AG09319 (cell line): ENCODE results near the gene EMILIN3.

Source experiments
- DNase-seq: peaks from one replicate; pipeline ENCODE4 v3.0.0-alpha.2; 2010; ENCODE audit warnings: low read depth; ENCODE audit errors: extremely low read depth
- TF ChIP-seq, protein P1 (sequence below): IDR thresholded peaks from 2 replicates; pipeline ENCODE4 v1.5.1; 2011; ENCODE audit warnings: low read depth, mild to moderate bottlenecking, inconsistent platforms, low read length, moderate library complexity

EMILIN3 gene

DNA sequence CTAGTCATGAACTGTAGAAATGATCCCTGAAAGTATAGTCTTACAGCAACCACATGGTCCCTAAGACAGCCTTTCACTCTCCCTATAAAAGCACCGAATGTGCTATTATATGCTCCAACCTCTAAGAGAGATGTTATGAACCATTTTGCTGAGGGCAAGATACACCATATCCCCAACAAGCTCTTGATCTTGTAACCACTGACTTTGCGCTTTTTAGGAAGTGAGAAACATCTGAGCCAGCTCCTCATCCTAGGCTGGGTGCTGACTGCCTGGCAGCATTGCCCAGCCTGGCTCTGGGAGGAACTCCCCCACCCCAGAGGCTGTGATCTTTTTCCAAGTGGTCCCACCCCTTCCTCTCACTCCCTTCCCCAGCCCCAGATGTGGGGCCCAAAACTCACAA lies 3.1 kb upstream of the EMILIN3 start:
- TF ChIP-seq, protein P1, sequence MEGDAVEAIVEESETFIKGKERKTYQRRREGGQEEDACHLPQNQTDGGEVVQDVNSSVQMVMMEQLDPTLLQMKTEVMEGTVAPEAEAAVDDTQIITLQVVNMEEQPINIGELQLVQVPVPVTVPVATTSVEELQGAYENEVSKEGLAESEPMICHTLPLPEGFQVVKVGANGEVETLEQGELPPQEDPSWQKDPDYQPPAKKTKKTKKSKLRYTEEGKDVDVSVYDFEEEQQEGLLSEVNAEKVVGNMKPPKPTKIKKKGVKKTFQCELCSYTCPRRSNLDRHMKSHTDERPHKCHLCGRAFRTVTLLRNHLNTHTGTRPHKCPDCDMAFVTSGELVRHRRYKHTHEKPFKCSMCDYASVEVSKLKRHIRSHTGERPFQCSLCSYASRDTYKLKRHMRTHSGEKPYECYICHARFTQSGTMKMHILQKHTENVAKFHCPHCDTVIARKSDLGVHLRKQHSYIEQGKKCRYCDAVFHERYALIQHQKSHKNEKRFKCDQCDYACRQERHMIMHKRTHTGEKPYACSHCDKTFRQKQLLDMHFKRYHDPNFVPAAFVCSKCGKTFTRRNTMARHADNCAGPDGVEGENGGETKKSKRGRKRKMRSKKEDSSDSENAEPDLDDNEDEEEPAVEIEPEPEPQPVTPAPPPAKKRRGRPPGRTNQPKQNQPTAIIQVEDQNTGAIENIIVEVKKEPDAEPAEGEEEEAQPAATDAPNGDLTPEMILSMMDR, result no peak
- no peak for DNase-seq

DNA sequence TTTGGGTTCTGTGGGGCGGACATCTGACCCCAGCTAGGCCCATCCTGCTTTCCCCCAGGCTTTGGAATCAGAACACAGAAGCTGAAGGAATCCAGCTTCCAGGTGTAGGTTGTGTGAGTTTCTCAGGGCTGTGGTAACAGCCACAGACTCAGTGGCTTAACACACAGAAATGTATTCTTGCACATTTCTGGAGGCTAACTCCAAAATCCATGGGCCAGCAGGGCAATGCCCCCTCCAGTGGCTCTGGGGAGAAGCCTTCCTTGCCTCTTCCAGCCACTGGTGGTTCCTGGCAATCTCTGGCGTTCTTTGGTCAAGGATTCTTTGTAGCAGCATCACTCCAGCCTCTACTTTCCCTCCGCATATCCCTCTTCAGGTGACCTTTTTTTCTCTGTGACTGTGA lies 1.3 kb upstream of the EMILIN3 start:
- TF ChIP-seq, protein P1, result no peak
- no peak for DNase-seq

DNA sequence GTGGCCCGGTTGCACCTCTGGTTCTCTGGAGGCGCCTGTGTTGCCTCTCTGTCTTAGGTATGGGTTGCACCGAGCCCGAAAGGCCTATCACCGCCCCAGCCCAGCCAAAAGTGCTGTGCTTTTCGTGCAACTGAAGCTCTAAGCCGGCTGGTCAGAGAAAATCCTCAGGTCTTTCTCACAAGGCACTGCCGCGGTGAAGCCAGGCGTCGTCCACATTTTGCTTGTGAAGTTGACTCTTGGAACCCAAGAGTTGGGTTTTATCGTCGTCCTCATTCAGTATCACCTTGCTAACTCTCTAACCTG lies 726 bp upstream of the EMILIN3 start:
- no peak for DNase-seq
- TF ChIP-seq, protein P1, result no peak

DNA sequence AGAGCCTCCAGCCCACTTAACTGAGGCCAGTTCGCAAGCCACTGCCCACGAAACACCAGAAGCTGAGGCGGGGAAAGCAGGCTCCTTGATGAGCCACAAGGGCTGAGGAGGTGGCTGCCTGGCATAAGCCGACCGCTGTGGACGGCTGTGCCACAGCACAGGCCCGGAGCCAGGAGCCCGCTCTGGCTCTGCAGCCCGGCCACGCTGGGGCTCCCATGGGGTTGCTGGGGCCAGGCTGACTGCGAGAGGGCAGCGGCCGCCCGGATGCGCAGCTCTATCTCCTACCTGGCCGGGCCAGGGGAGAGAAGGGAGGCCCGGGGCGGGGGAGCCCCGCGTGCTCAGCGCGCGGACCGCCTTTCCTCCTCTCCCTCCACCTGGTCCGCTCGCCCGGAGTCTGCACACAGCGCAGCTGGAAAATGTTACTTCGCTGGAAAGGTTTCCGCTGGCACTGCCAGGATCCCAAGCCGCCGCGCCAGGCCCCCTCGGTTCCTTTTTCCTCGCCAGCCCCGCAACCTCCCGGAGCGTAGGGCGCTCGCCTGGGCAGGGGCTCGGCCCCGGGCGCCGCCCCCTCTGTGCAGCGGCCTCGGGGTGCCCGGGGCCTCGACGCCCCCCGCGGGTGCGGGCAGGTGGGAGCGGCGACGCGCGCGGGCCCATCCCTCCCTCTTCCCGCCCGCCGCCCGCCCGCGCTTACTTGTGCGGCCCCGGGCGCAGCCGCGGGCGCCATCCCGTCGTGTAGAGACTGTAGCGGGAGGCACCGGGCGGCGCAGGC lies 657 bp downstream of the EMILIN3 start:
- DNase-seq, result no peak
- TF ChIP-seq, protein P1, result no peak

DNA sequence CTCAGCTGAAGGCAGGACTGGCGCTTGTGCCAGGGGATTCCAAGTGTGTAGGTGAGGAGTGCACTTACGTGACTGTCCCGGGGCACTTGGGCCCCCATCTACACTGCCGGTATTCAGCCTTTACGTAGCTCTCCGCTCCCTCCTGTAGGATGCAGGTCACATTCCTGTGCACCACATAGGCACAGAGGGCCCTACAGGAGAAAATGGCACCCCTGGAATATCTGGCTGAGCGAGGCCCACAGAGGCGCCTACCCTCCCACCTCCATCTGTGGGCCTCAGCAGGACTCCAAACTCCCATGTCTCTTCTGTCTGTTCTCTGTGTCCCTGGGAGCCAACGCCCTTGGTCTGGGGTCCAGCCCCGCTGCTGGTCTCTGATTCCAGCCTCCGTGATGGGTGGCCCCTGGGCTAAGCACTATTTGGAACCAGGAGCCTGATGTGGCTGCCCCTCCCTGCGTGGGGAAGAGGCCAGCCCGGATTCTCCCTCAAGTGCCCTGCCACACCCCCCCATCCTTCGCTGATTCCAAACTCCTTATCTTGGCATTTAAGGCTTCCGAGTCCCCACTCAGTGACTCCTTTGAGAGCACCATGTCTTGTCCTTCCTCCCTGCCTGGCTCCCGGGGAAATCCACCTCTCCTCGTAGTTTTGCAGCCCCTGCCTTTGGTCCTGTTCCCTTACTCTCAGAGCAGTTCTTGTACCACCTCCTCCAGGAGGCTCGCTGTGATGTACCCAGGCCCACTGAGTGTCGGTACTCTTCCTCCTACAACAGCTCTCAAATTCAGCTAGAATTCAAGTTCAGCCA lies 1.5 kb downstream of the EMILIN3 start:
- DNase-seq, result no peak
- TF ChIP-seq, protein P1, result no peak

DNA sequence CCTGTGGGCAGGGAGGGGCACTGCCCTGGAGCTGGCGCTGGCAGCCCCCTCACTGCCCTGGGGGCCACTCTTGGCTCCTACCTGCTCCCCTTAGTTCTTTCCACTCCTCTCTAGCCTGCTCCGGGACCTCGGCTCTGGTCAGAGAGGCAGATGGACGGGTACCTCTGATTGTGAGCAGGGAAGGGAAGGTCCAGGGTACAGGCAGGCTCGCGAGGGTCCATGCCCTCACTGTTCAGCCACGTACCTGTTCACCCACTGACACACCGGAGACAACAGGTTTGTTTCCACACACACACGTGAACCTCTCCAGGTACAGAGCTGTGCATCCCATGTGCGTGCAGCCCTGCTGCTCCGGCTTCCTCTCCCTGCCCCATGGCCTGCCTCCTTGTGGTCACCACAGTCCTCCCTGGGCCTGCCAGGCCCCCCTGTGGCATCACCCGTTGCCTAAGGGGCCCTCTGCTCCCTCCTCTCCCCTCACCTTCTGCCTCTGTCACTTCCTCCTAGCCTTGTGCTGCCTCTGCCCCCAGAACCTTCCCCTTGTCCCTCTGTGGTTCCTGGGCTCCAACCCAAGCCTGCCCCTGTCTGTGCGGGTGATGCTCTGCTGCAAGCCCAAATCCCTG lies 2.3 kb downstream of the EMILIN3 start:
- TF ChIP-seq, protein P1, result no peak
- DNase-seq, result no peak

DNA sequence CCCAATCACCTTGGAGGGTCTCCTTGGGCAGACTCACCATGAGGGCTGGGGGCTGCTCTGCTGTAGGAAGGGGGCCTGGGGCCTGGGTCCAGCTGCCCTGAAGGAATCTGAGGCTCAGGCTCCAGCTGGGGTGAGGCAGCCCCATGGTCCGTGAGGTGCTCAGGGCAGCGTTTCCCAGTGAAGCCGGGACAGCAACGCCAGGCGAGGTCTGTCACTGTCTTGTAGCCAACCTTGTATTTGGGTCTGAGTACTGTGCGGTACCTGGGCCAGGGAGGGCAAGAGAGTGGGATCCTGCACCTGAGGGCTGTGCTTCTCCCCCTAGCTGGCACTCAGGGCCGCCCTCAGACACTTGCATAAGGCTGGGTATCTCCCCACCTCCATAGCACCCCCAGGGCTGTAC lies 3.0 kb downstream of the EMILIN3 start:
- TF ChIP-seq, protein P1, result no peak
- no peak for DNase-seq
